ENCODE results near the gene PAM.

PAM gene

GRCh38 chr5:102770803-102771202 lies 15.7 kb downstream of the PAM start:
- TF ChIP-seq CSDC2 (CRISPR knock-in tag; IDR thresholded peaks at IDR 0.05): no peak
- no peak for TF ChIP-seq GLIS3 (CRISPR knock-in tag; IDR thresholded peaks at IDR 0.05)
- no peak for TF ChIP-seq BACH2 (CRISPR knock-in tag; IDR thresholded peaks at IDR 0.05; ENCODE audit: borderline replicate concordance)
- no peak for TF ChIP-seq ZC3H10 (CRISPR knock-in tag; IDR thresholded peaks at IDR 0.05)
- TF ChIP-seq ESRRG (CRISPR knock-in tag; IDR thresholded peaks at IDR 0.05): no peak
- no peak for TF ChIP-seq OSR1 (CRISPR knock-in tag; IDR thresholded peaks at IDR 0.05)
- no peak for TF ChIP-seq TOX (CRISPR knock-in tag; IDR thresholded peaks at IDR 0.05; ENCODE audit: borderline replicate concordance)
- TF ChIP-seq ISL1 (CRISPR knock-in tag; IDR thresholded peaks at IDR 0.05): no peak
- TF ChIP-seq POU6F1 (CRISPR knock-in tag; IDR thresholded peaks at IDR 0.05; ENCODE audit: borderline replicate concordance, low read depth): no peak
- no peak for ATAC-seq

GRCh38 chr5:102771435-102771834 lies 16.3 kb downstream of the PAM start:
- ATAC-seq: no peak
- TF ChIP-seq, protein P1, sequence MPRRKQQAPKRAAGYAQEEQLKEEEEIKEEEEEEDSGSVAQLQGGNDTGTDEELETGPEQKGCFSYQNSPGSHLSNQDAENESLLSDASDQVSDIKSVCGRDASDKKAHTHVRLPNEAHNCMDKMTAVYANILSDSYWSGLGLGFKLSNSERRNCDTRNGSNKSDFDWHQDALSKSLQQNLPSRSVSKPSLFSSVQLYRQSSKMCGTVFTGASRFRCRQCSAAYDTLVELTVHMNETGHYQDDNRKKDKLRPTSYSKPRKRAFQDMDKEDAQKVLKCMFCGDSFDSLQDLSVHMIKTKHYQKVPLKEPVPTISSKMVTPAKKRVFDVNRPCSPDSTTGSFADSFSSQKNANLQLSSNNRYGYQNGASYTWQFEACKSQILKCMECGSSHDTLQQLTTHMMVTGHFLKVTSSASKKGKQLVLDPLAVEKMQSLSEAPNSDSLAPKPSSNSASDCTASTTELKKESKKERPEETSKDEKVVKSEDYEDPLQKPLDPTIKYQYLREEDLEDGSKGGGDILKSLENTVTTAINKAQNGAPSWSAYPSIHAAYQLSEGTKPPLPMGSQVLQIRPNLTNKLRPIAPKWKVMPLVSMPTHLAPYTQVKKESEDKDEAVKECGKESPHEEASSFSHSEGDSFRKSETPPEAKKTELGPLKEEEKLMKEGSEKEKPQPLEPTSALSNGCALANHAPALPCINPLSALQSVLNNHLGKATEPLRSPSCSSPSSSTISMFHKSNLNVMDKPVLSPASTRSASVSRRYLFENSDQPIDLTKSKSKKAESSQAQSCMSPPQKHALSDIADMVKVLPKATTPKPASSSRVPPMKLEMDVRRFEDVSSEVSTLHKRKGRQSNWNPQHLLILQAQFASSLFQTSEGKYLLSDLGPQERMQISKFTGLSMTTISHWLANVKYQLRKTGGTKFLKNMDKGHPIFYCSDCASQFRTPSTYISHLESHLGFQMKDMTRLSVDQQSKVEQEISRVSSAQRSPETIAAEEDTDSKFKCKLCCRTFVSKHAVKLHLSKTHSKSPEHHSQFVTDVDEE (CRISPR knock-in tag; IDR thresholded peaks at IDR 0.05): no peak
- TF ChIP-seq ZFP3 (CRISPR knock-in tag; IDR thresholded peaks at IDR 0.05) (no peak), PPARA (CRISPR knock-in tag; IDR thresholded peaks at IDR 0.05; ENCODE audit: borderline replicate concordance) (no peak), TCF4 (CRISPR knock-in tag; IDR thresholded peaks at IDR 0.05; ENCODE audit: borderline replicate concordance) (no peak), POU6F1 (CRISPR knock-in tag; IDR thresholded peaks at IDR 0.05; ENCODE audit: borderline replicate concordance, low read depth) (no peak), CSDC2 (CRISPR knock-in tag; IDR thresholded peaks at IDR 0.05) (no peak), CSRNP3 (CRISPR knock-in tag; IDR thresholded peaks at IDR 0.05) (no peak), ZNF8 (CRISPR knock-in tag; IDR thresholded peaks at IDR 0.05) (no peak), ISL1 (CRISPR knock-in tag; IDR thresholded peaks at IDR 0.05) (no peak), RARB (CRISPR knock-in tag; IDR thresholded peaks at IDR 0.05) (no peak), ESRRG (CRISPR knock-in tag; IDR thresholded peaks at IDR 0.05) (no peak), ZNF565 (CRISPR knock-in tag; conservative IDR thresholded peaks at IDR 0.05; ENCODE audit: low read depth) (no peak), ZFP30 (CRISPR knock-in tag; IDR thresholded peaks at IDR 0.05) (no peak), SNAI2 (CRISPR knock-in tag; IDR thresholded peaks at IDR 0.05) (no peak)
- TF ChIP-seq, protein P2, sequence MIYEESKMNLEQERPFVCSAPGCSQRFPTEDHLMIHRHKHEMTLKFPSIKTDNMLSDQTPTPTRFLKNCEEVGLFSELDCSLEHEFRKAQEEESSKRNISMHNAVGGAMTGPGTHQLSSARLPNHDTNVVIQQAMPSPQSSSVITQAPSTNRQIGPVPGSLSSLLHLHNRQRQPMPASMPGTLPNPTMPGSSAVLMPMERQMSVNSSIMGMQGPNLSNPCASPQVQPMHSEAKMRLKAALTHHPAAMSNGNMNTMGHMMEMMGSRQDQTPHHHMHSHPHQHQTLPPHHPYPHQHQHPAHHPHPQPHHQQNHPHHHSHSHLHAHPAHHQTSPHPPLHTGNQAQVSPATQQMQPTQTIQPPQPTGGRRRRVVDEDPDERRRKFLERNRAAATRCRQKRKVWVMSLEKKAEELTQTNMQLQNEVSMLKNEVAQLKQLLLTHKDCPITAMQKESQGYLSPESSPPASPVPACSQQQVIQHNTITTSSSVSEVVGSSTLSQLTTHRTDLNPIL (CRISPR knock-in tag; IDR thresholded peaks at IDR 0.05; ENCODE audit: low read depth): no peak

GRCh38 chr5:102772273-102772672 lies 17.2 kb downstream of the PAM start:
- TF ChIP-seq ZNF8 (CRISPR knock-in tag; IDR thresholded peaks at IDR 0.05) (no peak), ESRRG (CRISPR knock-in tag; IDR thresholded peaks at IDR 0.05) (no peak), RARB (CRISPR knock-in tag; IDR thresholded peaks at IDR 0.05) (no peak), TCF4 (CRISPR knock-in tag; IDR thresholded peaks at IDR 0.05; ENCODE audit: borderline replicate concordance) (no peak), GLIS3 (CRISPR knock-in tag; IDR thresholded peaks at IDR 0.05) (no peak), POU6F1 (CRISPR knock-in tag; IDR thresholded peaks at IDR 0.05; ENCODE audit: borderline replicate concordance, low read depth) (no peak), ZNF70 (CRISPR knock-in tag; IDR thresholded peaks at IDR 0.05) (no peak), CSDC2 (CRISPR knock-in tag; IDR thresholded peaks at IDR 0.05) (no peak), OSR1 (CRISPR knock-in tag; IDR thresholded peaks at IDR 0.05) (no peak)
- TF ChIP-seq, protein P1 (CRISPR knock-in tag; IDR thresholded peaks at IDR 0.05): no peak
- no peak for ATAC-seq

All from SK-N-SH treated with all-trans-retinoic acid at 6 μM for 48 hours (cell line).